NCI-H1436 treated with DMSO at 0.1 percent for 48 hours (cell line): ENCODE measurements around the gene RAD51B.

ENCODE experiments used
- DNase-seq: peaks from one replicate; lab custom pipeline; 2025; lab: John Stamatoyannopoulos, UW

RAD51B gene

DNA sequence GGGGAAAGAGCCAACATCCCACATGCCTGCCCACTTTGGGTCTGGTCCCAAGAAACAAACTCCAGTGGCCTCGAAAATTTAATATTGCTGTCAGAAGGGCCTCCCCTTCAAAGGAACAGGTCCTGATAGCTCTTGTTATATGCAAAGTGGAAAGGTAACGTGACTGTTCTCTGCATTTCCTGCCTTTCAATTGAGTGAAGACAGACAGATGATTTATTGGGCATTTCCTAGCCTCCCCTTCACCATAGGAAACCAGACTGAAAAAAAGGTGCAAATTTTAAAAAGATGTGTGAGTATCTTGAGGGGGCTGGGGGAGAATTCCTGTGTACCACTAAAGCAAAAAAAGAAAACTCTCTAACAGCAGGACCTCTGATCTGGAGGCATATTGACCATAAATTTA is 738.1 kb downstream of the RAD51B start:
- DNase-seq, result no peak

- DNase-seq, result no peak
These were observed 738.5 kb downstream of the RAD51B start for GRCh38 chr14:68558096-68558495.

- DNase-seq, result no peak
These were observed 740.4 kb downstream of the RAD51B start for GRCh38 chr14:68559949-68560348.

DNA sequence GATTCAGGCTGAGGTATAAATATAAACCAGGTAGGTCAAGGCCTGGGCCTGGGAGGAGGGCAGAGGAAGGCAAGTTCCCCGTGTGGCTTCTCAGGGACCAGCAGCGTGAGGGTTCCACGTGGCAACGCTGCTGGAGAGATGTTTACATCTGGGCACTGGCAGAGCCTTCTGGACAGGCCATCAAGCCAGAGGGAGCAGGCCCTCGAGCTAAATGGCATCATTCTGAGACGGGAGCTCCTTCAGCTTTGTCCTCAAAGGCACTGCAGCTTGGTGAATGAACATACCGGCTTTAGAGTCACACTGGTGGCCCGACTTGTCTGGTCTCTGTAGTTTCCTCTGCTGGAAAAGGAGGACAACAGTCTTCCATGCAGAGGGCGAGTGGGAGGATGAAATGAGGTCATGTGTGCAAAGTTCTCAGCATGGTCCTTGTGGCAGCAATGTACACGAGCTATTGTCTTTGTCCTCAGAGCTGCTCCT is 742.0 kb downstream of the RAD51B start:
- DNase-seq, result no peak

DNA sequence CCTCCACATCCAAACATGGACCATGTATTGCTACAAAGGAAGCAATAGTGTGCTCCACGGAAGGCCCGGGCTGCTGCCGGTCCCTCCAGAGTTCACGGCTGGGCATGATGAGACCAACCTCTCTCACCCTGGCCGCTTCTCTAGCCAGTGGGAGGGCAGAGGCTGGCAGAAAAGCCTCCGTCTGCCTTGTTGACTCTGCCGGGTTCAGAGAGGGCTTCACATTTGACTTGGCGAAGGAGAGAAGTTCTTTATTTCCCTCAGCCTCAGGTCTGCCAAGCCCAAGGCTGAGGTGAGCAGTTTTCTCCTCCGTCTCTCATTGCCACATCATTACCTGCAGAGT is 743.3 kb downstream of the RAD51B start:
- no peak for DNase-seq

DNA sequence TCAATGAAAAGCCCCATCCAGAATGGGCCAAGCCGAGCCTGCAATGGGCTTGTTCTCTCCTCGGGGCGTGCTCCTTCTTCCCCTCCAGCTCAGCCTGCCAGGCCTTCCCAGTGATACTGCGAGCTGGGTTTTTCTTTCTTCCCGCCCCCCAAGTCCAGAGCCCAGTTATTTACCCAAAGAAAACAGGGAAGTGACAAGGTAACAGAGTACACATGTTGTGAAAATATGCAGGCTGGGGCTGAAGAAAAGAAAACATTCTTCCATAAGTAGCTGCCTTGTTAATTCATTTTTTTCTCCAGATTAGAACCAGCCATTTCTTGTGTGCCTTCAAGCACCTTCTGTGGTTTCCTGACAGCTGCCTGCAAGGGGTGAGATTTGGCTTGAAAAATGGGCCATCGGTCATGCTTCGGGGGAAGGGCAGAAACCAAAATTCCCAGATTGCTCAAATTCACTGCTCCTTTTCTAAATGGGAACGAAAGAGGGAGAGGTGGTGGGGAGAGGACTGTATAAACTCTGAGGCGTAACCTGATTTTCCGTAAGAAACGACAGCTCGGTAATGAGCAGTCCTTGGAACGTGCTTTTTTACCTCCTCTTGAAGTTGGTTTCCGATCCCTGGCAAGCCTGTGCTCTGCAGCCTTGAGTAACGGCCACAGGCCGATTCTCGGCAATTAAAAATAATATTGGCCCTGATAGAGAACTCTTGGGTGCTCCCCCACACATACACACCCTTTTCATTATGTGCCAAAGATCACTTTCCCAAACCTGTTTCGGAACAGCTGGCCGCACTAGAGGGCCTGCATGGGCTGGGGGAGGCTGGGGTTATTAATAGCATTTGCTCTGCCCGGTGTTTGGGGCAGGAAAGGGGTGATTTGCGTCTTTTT is 743.9 kb downstream of the RAD51B start:
- DNase-seq, result no peak

DNA sequence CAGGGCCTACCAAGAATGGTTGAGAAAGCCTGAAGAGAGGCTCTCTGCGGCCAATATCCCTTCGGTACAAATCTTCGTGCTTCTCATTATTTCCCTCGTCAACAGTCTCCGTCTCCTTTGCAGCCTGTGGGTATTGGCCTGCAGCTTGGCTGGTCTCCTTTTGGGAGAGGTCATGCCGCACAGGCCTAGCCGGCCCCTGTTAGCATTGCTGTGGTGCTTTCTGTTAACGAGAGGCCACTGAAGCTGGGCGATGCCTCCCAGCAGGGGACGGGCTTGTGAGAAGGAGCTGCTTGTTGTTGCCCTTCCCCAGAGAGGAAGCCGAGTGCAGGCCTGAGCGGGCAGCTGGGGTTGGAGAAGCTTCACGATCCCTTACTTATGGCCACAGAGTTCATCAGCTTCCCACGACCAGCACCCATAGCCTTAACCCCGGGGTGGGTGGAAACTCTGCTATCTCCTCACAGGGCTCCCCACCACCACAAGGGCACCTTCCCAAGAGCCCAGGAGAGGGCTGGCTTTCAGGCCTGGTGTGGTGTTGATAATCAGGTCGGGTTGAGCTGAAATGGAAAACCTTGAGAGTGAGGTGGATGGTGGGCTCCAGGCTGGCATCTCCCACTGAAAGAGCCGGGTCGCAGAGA is 744.7 kb downstream of the RAD51B start:
- no peak for DNase-seq

- no peak for DNase-seq
These were observed 745.5 kb downstream of the RAD51B start for GRCh38 chr14:68564826-68565759.

DNA sequence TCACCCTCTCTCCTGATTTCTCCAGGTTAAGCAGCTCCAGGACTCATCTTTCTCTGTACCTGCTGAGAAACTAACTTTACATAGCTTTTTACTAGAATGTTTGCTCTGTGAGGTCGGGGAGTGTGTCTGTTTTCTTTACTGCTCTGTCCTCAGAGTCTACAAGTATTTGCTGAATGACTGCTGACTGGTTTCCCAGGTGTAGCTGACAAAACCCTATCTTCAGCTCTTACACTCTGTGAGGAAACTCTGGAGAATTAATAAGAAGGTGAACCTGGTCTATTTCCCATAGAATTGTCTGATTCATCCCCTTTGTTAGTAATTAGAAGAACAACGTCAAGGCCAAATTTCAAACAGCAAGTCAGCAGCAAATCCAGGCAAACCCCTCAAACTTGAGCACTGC is 746.5 kb downstream of the RAD51B start:
- no peak for DNase-seq

GRCh38 chr14:68568907-68569897 is 749.6 kb downstream of the RAD51B start:
- DNase-seq, result no peak

DNA sequence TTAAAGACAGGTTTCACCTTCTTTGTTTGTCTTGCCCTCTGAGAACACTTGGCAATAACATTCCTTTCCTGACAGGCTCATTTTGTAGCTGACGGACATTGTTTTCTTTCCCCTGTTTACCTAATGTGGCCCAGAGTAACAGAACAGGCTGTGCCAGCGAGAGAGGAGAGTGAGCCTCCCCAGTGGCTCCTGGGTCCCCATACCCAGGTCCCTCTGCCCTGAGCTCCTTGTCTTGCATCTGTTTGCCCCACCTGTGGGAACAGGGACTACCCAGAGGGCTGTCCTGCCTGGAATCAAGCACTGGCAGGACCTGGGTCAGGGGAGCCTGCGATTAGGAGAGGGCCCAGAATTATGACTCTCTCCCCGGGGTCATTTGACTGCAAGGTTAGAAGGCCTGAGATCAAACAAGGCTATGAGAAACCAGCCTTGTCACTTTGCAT is 750.4 kb downstream of the RAD51B start:
- no peak for DNase-seq

DNA sequence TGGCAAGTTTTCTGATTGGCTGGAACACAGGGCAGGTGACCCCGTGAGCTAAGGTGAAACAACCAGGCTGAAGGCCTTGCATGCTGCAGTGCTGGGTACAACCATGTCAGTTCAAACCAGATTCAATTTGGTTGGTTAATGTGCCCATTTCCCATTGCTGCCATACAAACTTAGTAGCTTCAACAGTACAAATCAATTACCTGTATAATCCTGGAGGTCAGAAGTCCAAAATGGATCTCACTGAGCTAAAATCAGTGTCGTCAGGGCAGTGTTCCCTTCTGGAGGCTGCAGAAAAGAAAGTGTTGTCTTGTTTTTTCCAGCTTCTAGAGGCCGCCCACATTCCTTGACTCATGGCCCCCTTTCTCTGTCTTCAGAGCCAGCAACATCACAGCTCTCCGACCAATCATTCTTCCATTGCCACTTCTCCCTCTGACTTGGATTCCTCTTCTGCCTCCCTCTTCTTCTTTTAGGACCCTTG is 751.6 kb downstream of the RAD51B start:
- no peak for DNase-seq

DNA sequence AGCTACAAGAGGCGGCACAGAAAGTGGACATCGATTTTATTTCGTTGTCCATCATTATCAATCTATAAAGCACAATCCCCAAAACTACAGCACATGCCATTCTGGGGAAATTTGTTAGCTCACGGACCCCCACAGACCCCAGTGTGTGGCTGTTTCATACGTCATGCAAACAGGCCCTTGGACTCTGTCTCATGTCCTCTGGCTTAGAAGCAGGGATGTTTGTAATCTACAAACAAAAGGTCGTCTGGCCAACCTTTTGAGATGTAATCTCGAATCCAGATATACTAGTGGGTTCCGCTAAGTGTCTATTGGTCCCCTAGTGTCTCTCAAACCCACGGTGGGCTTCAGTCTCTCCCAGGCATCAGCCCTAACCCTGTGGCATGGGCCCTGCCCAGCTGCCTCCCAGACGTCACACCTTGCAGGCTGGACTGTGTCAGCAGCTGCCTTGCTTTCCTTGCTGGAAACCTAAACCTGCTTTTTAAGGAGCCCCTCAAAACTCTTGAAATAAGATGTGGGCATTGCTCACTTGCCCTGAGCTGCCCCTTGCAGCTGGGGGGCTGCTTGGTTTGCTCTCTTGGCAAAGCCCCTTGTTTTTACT is 752.4 kb downstream of the RAD51B start:
- no peak for DNase-seq

GRCh38 chr14:68573126-68573525 is 753.5 kb downstream of the RAD51B start:
- no peak for DNase-seq

- DNase-seq, result no peak
These were observed 754.1 kb downstream of the RAD51B start for GRCh38 chr14:68573722-68574121.

DNA sequence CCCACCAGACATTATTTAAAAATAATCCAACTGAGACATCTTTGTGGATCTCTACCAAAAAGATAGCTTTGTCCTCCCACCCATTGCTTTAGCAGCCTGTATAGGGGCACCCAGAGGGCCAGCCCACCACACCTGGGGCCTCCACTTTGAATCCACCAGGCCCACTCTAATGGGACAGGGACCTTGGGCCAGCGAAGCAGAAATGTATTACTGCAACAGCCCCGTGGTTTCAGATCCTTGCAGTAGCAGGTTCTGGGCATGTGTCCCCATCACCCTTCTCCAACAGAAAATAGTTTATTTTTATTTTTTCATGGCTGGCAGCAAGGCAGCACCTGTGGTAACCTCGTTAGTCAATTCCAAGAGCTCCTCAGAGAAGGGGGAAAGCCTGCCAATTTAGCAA is 754.9 kb downstream of the RAD51B start:
- no peak for DNase-seq

GRCh38 chr14:68574906-68575305 is 755.3 kb downstream of the RAD51B start:
- no peak for DNase-seq

DNA sequence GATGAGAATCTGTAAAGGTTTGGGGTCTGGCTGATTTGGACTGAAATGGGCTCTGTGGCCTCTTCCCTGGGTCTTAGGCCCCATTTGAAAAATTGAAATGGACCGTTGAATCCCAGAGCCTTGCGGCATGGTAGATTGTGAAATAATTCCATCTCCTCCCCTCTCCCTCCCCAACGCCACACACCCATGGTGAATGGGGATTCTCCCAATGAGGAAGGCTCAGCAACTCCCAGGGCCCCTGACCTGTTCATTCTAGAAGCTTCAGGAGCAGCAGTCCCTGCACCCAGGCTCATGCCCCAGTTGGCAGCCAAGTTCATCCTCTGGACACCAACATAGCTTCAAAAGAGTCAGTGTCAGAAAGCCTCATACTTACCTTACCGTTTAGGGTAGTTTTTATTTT is 755.8 kb downstream of the RAD51B start:
- DNase-seq, result no peak

- no peak for DNase-seq
These were observed 756.5 kb downstream of the RAD51B start for GRCh38 chr14:68576031-68576430.

GRCh38 chr14:68576496-68577244 is 757.1 kb downstream of the RAD51B start:
- no peak for DNase-seq
